GM21786 (cell line): Measurements from ENCODE around the gene LRRC66.

Source experiments
- ATAC-seq: cut with Tn5 transposase; IDR thresholded peaks from one replicate; pipeline ENCODE4 v1.9.1; 2021; ENCODE audit not compliant: unreplicated experiment

LRRC66 gene

DNA sequence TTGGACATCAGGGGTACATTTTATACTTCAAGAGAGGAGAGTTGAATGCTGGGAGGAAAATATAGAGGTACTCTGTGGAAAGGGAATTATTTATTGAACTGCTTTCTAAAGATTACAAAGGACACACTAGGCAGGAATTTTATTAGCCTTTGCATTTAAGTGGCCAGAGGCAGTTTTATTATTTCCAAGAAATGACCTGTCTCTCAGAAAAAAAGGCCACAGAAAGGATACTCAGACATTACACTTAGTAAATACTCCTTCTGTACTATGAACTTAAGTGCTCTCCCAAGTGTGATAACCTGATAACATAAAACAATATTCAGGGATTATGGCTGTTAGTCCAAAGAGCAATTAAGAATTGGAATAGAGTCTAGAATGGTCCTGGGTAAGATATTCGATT is 7.5 kb downstream of the LRRC66 start:
- no peak for ATAC-seq

DNA sequence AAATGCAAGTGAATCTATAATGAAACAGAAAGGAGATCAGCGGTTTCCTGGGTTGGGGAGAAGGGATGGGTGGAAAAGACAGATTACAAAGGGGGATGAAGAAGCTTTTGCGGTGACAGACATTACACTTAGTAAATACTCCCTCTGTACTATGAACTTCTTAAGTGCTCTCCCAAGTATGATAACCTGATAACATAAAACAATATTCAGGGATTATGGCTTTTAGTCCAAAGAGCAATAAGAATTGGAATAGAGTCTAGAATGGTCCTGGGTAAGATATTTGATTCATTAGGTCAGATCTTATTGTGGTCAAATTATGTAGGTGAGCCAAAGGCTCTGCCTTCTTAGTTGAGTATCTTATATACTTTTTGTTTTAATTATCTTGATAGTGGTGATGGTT is 9.2 kb downstream of the LRRC66 start:
- ATAC-seq = no peak

DNA sequence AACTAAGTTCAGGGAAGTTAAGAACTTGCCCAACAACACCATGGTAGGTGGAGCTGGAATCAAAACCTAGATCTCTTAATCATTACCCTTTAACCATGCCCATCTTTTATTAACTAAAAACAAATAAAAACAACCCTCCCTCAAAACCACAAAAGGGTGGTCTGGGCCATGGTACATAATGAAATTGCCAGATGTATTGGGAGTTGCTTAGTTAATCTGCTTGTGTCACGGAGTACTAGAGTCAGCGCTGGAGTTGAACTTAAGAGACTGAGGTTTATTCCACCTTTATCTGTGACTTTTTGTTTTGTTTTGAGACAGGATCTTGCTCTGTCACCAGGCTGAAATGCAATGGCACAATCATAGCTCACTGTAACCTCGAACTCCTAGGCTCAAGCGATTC is 13.3 kb downstream of the LRRC66 start:
- ATAC-seq = no peak

DNA sequence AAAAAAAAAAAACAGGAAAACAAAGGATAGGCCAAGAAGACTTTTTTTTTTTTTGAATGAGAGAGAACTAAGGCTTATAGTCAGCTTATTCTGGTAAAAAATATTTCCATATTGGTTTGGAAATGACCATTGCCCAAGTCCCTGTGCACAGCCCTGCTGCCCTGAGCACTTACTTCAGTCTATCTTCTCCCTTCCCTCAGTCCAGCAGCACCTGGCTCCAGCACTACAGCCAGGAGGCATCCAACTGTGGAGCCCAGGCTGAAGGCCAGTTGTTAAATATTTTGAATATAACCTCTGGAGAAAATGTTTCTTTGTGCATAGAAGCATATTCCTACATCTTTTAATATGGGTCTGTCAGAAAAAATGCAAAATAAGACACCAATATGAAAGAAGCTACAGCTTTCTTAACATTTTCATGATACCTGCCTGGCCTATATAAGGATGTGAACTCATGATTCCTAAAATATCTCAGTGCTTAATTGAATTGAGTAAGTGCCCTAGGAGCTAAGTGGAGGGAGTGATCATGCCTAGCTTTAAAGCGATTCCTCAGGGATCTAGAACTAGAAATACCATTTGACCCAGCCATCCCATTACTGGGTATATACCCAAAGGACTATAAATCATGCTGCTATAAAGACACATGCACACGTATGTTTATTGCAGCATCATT is 14.4 kb downstream of the LRRC66 start:
- ATAC-seq = no peak

GRCh38 chr4:52004414-52004813 is 15.7 kb downstream of the LRRC66 start:
- no peak for ATAC-seq

DNA sequence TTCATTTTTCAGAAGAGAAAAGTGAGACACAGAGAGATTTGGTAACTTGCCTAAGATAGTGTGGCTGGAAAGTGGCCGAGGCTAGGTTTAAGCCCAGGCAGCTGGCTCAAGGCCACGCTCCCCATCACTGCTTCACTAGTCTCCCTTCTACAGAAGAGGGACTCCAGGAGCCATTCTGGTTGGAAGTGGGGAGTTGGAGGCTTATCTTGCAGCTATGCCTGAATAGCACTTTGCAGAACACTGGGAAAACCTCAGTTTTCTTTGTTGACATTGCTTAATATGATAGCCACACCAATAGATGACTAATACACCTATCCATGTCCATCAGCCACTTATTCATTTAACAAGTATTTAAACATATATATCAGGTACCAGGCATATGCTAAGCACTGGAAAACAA is 18.5 kb downstream of the LRRC66 start:
- ATAC-seq = no peak

DNA sequence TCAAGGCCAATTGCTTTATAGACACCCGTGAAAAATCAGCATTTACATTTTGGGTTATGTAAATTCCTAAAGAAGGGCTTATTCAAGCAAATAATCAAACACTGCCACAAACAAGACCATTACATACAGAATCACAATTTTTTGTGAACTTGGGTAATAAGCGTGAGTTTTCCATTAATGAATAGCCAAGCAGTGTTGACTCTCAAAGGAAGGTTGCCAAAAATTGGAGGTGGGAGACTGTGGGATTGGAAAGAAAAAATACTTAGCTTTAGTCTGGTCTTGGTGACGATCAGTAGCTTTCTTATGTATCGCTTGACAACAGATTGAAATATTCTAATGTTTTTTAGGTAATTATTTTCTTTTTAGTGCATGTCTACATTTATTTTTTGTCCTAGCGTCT is 20.9 kb downstream of the LRRC66 start:
- ATAC-seq = no peak

- no peak for ATAC-seq
Measured at GRCh38 chr4:51998837-51999236, 21.3 kb downstream of the LRRC66 start.

DNA sequence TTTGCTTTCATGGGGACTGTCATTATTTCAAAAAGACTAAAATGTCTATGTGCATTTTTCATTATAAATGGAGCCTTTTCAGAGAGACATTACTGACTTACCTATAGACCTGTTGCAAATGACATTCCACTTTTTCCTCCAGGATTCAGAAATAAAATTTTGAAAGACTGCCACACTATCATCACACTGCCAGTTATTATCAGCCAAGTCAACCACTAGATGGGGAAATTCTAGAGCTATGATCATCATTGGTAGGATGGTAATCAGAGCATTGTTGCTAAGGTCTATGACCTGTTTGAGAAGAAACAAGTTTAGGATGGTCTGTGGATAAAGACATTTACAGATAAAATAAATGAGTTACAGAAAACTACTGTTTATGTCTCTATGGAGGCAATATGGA is 22.5 kb downstream of the LRRC66 start:
- ATAC-seq = no peak

GRCh38 chr4:51995647-51996220 is 24.4 kb downstream of the LRRC66 start:
- no peak for ATAC-seq

GRCh38 chr4:51965862-51966261 is 54.3 kb downstream of the LRRC66 start:
- ATAC-seq = no peak

DNA sequence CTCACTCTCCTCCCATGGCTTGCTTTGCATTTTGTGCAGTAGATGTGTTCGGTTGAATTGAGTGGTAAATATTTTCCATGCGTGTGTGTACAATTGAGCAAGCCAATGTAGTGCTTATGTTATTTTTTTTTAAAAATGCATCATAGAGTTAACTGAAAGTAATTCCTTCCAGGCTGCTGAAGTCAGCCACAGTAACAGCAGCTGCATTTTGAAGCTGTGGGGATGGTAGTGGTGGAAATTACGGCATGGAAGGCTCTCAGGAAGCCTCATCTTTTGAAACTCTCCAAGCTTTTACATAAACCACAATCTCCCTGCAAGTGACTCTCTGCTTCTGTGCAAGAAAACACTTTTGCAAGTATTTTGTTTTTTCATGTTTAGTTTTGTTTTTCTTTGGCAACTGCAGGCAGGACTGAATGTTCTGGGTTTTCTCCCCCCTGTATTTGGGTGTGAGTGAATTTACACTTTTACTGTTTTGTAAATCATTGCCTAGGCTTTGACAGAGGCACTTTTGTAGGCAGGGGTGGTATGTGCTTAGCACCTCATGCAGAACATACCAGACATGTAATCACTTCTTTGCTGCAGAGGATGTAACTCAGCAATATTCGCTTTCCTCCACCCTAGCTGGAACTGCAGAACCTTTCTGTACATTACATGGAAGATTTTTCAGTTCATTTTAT is 56.2 kb downstream of the LRRC66 start:
- ATAC-seq = no peak

- no peak for ATAC-seq
Measured at GRCh38 chr4:51960486-51960885, 59.7 kb downstream of the LRRC66 start.

- ATAC-seq = no peak
Measured at GRCh38 chr4:51958199-51958968, 61.8 kb downstream of the LRRC66 start.
